ENCODE data around the gene NT5C3A.
"Not testable (repeated sequence)": the region's sequence is repeated elsewhere in the genome, so short reads cannot be mapped to it uniquely, and the experiment has no call there.

NT5C3A gene

GRCh38 chr7:33035776-33036175, 26.8 kb downstream of the NT5C3A start:
- TF ChIP-seq, protein P1, sequence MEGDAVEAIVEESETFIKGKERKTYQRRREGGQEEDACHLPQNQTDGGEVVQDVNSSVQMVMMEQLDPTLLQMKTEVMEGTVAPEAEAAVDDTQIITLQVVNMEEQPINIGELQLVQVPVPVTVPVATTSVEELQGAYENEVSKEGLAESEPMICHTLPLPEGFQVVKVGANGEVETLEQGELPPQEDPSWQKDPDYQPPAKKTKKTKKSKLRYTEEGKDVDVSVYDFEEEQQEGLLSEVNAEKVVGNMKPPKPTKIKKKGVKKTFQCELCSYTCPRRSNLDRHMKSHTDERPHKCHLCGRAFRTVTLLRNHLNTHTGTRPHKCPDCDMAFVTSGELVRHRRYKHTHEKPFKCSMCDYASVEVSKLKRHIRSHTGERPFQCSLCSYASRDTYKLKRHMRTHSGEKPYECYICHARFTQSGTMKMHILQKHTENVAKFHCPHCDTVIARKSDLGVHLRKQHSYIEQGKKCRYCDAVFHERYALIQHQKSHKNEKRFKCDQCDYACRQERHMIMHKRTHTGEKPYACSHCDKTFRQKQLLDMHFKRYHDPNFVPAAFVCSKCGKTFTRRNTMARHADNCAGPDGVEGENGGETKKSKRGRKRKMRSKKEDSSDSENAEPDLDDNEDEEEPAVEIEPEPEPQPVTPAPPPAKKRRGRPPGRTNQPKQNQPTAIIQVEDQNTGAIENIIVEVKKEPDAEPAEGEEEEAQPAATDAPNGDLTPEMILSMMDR (conservative IDR thresholded peaks at IDR 0.05; ENCODE audit: low read depth, low read length) = no peak
- H3K4me3 ChIP-seq (ENCODE audit: low read length) = no peak overlapping the region
- DNase-seq (ENCODE audit: low read depth) = no peak

- no peak overlapping the region for H3K4me3 ChIP-seq (ENCODE audit: low read length)
- DNase-seq (ENCODE audit: low read depth) = no peak
- TF ChIP-seq, protein P1 (conservative IDR thresholded peaks at IDR 0.05; ENCODE audit: low read depth, low read length) = no peak
These were observed 38.3 kb downstream of the NT5C3A start for GRCh38 chr7:33024189-33024757.

DNA sequence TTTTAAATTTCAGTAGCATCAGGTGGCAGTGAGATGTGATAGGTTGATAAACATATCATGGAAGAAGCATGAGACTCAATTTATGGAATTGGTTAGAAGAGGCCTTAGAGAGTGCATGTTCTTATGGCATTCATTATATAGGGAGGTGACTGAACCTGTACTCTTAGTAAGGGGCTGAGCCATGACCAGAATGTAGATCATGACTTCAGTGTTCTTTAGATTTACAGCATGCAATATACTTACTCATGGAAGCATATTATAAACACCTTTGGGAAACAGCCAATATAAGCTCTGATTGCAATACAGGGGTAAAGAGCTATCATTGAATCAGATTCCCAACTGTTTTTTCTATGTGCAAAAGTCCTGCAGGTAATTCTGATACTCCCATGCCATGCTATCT, 50.2 kb downstream of the NT5C3A start:
- TF ChIP-seq, protein P1 (conservative IDR thresholded peaks at IDR 0.05; ENCODE audit: low read depth, low read length) = no peak
- H3K4me3 ChIP-seq (ENCODE audit: low read length) = no peak overlapping the region
- DNase-seq (ENCODE audit: low read depth) = no peak

DNA sequence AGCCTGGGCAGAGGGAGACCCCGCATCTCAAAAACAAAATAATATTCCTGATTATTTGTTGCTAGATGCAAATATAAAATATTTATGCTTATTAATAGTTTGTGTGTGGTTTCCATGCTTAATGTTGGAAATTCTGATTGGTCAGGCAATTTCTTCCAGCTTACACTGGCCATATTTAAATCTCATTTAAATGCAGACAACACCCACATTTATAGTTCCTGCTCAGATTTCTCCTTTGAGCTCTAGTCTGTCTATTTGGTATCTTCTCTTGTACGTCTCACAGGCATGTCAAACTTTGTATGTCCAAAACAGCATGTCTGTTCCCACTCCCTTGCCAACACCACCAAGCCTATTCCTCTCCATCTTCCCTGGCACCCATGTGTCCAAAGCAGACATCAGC, 52.8 kb downstream of the NT5C3A start:
- TF ChIP-seq, protein P1 (conservative IDR thresholded peaks at IDR 0.05; ENCODE audit: low read depth, low read length) = no peak
- no peak for DNase-seq (ENCODE audit: low read depth)
- no peak overlapping the region for H3K4me3 ChIP-seq (ENCODE audit: low read length)

DNA sequence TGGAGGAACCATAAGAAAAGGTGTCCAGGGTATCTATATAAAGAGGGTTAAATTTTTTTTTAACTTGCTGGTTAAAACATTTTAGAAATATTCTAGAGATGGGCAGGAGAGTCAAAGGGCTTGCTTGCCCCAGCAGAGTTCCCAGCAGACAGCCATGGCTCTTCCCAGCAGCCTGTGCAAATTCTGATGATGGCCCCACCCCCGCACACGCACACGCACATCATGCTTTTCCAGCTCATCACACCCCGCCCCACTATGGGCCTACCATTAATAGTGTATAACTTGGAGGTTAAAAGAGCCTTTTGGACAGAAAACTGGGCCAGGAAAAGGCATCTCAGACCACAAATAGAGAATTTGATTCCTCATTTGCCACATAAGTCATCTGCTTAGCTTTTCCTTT, 56.9 kb downstream of the NT5C3A start:
- not testable (repeated sequence) for DNase-seq (ENCODE audit: low read depth)

GRCh38 chr7:33005193-33005592, 57.4 kb downstream of the NT5C3A start:
- not testable (repeated sequence) for DNase-seq (ENCODE audit: low read depth); H3K4me3 ChIP-seq (ENCODE audit: low read length)

More for the DNA sequence above, 56.9 kb downstream of the NT5C3A start:
- H3K4me3 ChIP-seq (ENCODE audit: low read length) = not testable (repeated sequence)

GRCh38 chr7:33004104-33004616, 58.4 kb downstream of the NT5C3A start:
- not testable (repeated sequence) for H3K4me3 ChIP-seq (ENCODE audit: low read length); DNase-seq (ENCODE audit: low read depth)

GRCh38 chr7:33003111-33003510, 59.5 kb downstream of the NT5C3A start:
- not testable (repeated sequence) for H3K4me3 ChIP-seq (ENCODE audit: low read length); DNase-seq (ENCODE audit: low read depth)

DNA sequence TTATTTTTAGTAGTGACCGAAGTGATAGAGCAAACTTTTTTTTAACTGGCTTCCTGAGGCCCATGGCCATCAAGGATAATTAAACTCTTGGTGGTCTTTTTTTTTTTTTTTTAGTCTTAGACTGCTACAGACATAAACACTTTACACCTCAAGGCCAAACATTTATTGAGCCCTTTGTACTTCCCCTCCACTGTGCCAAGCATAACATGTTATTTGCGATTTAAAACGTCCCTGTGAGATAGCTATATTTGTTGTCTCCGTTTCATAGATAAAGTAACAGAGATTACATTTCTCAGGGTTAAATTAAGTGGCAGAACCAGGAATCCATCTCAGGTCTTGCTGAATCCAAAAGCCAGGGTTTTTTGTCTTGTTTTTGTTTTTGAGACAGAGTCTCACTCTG, 63.2 kb downstream of the NT5C3A start:
- H3K4me3 ChIP-seq (ENCODE audit: low read length); DNase-seq (ENCODE audit: low read depth): not testable (repeated sequence)

DNA sequence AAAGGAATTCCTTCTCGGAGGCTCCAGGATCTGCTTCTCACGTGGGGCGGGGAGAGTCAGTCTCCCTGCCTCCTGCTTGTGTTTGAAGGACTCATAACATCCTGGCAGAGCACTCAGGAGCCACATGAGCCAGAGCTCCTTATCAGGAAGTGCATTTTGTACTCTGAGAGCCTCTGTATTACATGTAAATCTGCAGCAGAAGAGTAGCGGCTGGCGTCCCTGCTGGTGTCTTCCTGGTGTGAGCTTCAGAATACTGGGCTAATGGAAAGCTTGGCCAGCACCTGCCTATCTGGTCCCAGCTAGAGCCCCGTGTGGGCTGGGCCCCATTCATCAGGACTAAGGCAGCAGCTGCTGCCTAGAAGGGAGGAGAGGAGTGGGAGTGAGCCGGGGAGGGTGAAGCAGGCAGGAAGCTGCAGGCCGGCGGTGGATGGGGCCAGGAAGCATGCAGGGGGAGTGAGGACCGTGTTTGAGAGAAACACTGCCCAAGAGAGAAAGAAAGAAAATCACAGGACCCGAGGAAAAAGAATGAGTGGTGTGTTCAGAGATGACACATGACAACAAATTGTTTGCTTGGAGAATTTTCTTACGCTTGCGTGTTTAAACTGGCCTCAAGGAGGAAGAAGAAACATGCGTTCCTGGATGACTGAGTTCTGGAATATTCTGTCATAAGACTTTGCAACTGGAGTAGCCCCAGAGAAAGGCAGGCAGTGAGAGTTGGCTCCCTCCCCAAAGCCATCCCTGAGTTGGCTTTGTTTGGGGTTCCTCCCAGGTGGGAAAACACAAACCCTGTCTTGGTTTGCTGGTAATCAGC, 64.0 kb downstream of the NT5C3A start:
- DNase-seq (ENCODE audit: low read depth) = peak; percentile 61
- H3K4me3 ChIP-seq (ENCODE audit: low read length) = not testable (repeated sequence)

DNA sequence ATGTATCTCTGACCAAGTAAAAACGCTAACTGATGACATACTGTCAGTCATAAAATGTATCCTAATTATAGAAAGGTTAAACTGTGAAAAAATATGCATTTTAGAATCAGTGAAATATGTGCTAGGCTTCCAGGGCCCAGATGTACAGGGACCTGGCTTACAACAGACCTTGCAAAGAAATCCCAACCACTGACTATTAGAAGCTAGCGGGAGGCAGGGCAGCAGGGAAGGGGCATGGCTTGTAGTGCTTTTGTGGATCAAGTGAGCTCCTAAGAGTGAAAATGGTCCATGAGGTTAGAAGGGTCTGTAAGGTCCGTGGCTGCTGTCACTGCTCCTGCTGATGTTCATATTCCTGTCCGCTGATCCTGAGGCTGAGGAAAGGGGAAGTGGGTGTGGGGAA, 64.6 kb downstream of the NT5C3A start:
- not testable (repeated sequence) for DNase-seq (ENCODE audit: low read depth); H3K4me3 ChIP-seq (ENCODE audit: low read length)

DNA sequence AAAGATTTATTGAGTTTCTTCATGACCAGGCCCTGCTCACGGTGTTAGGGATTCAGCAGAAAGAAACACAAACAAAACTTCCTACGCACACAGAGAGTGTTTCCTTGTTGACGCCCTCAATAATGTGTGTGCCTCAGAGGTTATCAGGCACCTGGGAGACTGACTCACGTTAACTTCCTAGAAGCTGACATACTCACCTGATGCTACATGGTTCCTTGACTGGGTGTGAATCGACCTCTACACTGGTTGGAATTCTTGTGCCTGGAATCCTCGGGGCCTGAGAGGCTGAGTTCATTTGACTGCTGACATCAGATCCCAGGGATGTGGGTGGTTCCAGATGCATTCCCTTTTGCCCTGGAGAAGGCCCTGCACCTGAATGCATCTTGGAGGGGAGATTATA, 69.8 kb downstream of the NT5C3A start:
- not testable (repeated sequence) for H3K4me3 ChIP-seq (ENCODE audit: low read length); DNase-seq (ENCODE audit: low read depth)

- not testable (repeated sequence) for DNase-seq (ENCODE audit: low read depth); H3K4me3 ChIP-seq (ENCODE audit: low read length)
These were observed 70.4 kb downstream of the NT5C3A start for GRCh38 chr7:32991975-32992700.

GRCh38 chr7:32991068-32991585, 71.4 kb downstream of the NT5C3A start:
- not testable (repeated sequence) for DNase-seq (ENCODE audit: low read depth); H3K4me3 ChIP-seq (ENCODE audit: low read length)

All from retinal pigment epithelial cell (primary cell).